Neural progenitor cell (in vitro differentiated cells): ENCODE data around the gene SH3BP5L.

Experiments
- CTCF ChIP-seq: fragments of 200-600 bp; sonication (generic); IDR thresholded peaks from 2 replicates; pipeline ENCODE4 v1.5.1; 2017; ENCODE audit warnings: antibody characterized with exemption, mild to moderate bottlenecking
- EZH2 ChIP-seq: fragments of 200-600 bp; sonication (generic); IDR thresholded peaks from 2 replicates; pipeline ENCODE4 v1.6.1; 2017; ENCODE audit warnings: antibody characterized with exemption, mild to moderate bottlenecking, moderate library complexity
- EZH2phosphoT487 ChIP-seq: fragments of 200-600 bp; sonication (generic); IDR thresholded peaks from 2 replicates; pipeline ENCODE4 v1.6.1; 2017; ENCODE audit warnings: antibody characterized with exemption

DNA sequence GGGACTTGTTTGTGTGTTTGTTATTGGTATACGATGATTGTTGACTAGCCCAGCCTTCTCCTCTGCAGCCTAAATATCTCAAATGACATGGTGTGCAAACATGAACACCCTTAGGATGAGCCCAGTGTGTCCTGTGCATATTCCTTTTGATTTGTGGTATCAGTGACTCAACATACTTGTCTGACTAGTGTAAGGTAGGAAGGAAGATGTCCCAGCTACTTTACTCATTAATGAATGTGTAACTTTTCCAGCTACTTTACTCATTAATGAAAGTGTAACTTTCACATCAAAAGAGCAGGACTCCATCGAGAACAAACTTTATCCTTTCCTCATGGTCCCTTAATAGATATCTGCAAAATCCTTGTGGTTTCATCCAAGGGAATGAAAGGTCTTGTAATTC lies 35.9 kb upstream of the SH3BP5L start:
- TF ChIP-seq EZH2, result no peak
- no peak for TF ChIP-seq CTCF
- no peak for TF ChIP-seq EZH2phosphoT487
